GM21786 (cell line): ENCODE results near the gene DOCK8.

Experiments
- ATAC-seq: cut with Tn5 transposase; IDR thresholded peaks from one replicate; pipeline ENCODE4 v1.9.1; 2021; ENCODE audit not compliant: unreplicated experiment

The DOCK8 gene

DNA sequence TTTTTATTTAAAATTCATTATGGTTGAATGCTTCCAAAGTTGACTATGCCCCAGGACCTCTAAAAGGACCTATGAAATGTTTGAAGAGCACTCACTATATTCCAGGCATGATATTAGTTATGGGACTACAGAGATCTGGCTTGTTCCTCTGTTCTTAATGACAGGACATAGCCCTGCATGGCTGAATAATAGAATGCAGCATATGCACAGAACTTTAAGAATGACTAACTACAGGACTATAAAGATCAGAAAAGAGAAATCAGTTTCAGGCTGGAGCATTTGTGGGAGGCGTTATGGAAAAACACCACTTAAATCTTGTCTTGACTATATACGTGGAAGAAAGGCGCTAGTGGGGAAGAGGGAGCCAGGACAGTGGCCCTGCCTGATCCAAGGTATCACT lies 239.2 kb downstream of the DOCK8 start:
- no peak for ATAC-seq

DNA sequence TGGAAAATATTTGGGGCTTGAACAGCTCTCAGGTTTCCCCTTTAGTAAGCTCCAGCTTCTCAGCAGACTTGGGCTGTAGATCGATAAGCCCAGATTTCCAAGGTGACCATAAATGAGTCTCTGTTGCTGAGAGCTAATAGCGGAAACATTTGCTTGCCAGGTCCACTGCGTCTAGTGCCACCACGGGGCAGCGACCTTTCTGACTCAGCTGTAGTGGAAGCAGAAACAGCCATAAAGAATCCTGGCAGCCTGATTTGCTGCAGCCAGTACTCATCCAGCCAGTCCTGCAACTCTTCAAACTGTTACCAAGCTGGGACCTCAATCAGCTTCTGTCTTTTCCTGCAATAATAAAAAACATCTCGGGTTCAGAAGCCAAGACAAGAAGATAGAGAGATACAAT lies 241.7 kb downstream of the DOCK8 start:
- ATAC-seq = no peak

DNA sequence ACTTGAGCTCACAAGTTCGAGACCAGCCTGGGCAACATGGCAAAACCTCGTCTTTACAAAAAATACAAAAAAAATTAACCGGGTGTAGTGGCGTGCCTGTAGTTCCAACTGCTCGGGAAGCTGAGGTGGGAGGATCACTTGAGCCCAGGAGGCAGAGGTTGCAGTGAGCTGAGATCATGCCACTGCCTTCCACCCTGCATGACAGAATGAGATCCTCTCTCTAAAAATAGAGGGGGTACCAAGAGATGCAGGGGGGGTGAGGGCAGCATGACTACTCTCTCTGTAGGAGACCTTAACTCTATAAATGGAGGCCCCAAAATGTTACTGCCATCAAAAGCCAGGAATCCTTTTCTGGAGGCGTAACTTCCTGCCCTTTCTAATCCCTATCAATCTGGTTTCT lies 243.9 kb downstream of the DOCK8 start:
- no peak for ATAC-seq

DNA sequence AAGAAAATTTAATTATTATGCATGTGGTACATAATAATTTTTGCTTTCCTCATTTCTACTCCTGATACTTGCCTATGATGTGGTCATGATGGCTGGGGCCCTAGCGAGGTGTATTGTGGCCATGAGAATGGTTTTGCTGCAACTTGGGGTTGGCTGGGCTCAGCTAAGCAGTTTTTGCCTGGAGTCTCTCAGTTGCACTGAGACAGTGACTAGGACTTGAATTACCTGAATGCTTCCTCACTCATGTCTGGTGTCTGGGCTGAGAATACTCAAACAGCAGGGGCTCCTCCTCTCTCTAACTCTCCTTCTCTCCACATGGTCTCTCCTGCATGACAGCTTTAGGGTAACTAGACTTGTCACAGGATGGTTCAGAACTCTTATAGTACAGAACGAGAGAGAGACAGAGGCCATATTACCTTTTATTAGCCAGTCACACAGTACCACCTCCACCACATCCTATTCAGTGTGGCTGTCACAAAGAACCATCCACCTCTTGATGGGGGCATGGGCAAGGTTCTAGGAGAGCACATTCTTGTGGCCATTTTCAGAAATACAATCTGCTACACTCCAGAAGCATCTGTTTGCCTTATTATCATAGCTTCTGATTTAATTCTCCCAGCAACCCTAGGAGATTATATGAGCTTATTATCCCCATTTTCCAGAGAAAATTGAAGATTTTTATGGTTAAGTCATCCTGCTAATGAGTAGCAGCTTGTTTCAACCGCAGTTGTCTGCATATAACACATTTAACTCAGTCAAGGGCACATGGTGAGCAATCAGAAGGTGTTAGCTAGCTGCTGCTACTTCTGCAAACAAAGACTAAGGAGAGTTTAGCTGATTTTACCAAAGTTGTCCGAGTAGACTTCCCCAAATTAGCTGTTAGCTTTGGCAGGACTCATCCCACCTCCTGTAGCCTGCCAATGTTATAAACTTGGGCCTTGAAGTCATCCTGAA lies 245.1 kb downstream of the DOCK8 start:
- no peak for ATAC-seq

DNA sequence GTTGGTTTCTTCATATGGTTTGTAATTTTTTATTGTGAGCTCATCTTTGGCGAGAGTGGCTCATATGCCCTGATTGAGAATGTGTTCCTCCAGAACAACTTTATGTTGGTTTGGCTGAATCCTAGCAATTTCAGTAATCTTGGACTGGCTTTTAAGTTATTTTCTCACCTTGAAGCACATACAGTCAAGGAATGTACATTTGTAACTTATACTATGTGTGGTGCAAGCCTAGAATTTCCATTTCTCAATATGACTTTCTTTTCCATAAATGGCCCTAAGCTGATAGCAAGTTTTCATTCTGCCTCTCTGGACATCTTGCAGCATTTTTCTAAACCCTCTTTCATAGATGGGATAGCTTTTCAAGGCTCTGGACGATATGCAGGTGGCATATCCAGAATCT lies 247.5 kb downstream of the DOCK8 start:
- ATAC-seq = no peak

DNA sequence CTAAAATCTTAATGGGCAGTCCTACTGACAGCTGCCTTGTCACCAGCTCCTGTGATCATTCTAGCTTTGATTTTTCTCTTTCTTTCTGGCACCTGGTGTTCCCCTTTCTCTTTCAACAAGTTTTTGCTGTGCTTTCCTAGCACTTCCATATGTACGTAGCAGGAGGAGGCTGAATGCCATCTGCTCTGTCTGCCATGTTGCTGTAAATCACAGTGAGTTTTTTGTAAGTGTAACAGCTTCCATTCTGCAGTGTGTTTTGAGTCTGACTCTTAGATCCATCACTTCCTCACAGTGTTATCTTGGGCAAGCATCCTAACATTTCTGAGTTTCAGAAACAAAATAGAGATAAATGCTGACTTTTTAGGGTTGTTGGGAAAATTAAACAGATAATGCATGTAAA lies 247.9 kb downstream of the DOCK8 start:
- ATAC-seq = no peak

DNA sequence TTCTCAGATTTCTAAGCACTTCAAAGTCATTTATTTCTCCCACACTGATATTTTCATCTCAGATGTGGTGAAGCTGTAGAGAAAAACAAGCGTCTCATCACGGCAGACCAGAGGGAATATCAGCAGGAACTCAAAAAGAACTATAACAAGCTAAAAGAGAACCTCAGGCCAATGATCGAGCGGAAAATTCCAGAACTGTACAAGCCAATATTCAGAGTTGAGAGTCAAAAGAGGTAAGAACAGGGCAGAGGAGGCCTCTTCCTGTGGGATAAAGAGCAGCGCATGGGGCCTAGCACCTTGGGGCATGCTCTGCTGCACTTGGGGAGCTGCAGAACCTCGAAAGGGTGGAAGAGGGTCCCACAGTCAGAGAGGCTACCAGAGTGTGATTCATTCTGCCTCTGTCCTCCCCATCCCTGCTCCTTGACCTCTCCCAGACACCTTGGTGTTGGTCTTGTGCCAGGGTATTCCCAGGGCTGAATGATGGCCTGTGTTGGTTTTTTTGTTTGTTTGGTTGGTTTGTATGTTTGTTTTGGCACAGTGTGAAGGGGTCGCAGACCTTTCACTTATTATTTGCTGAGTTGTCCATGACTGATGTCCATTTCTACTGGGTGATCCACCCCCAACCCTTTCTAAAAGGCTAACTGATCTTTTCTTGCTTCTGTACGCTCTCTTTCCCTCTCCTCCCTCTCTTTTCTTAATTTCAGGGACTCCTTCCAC lies 248.9 kb downstream of the DOCK8 start:
- ATAC-seq = no peak

GRCh38 chr9:466747-467146 lies 252.1 kb downstream of the DOCK8 start:
- no peak for ATAC-seq

- no peak for ATAC-seq
Observed at GRCh38 chr9:468766-469426, 254.2 kb downstream of the DOCK8 start.

DNA sequence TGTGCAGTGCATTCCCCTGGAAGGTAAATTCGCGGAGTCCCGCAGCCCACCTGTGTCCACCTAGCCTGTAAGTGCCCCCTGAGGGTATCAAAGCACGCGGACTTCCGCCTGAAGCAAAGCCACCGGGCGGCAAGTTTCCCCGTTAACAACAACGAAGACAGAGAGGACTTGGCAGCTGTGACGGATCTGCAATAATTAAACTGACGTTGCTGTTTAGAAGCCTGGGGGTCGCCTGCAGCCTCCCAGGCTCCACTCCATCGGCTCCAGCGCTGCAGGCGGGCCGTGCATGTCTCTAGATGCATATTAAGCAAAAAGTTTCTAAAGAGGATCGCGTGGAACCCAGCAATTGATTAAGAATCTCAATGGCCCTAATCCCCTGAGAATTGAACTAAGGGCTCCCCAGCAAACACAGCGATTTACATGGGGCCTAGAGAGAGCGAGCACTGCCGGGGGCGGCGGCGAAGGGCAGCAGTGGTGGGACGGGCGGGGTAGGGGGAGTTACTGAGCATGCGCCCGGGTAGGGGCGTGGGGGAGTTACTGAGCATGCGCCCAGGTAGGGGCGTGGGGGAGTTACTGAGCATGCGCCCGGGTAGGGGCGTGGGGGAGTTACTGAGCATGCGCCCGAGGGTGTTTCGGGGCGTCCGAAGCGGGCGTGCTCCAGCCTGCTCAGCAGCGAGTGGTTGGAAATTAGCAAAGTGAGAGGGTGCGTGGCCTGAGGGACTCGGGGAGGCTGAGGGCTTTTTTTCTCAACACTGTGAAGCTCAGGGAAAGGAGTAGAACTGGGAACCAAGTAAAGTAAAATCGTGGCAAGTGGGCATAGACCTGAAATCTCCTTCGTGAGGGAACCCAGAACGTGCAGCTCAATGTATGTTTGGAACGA lies 255.2 kb downstream of the DOCK8 start:
- peak; percentile 87 for ATAC-seq

- no peak for ATAC-seq
Observed at GRCh38 chr9:470552-471194, 256.0 kb downstream of the DOCK8 start.

DNA sequence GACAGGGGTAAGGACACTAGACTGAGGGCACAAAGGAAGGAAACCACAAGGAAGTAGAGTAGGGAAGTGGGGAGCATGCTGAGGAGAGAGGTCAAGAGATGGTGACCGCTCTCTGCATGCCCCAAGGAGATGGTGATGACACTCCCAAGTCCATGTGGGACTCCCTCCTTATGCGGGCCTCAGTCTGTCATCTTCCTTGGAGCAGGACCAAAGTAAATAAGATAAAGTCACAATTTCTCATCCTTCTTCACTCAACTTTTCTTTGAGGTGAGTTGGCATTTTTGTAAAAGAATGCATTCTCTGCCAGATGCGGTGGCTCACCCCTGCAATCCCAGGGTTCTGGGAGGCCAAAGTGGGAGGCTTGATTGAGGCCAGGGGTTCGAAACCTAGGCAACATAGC lies 256.7 kb downstream of the DOCK8 start:
- ATAC-seq = no peak

DNA sequence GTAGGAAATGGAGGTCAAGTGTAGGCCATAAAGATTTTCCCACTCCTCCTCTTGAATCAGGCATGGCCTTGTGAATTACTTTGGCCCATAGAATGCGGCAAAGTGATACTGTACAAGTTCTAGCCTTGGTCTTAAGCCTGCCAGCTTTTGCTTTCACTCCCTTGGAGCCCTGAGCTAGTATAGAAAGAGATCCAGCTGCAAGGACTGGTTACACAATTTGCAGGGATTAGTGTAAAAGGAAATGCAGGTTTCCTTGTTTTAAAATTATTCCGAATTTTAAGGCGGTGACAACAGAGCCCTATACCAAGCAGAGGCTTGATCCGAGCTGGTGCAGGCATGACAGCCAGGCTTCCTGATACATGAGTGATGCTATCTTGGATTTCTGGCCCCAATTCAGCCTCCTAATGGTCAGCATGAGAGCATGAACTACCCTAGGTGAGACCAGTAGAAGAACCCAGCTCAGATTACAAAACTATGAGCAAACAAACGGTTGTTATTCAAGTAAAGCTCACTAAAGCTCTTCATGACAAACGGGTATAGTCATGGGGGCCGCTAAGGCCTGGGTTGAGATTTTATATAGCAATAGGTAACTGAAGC lies 257.9 kb downstream of the DOCK8 start:
- no peak for ATAC-seq

- ATAC-seq = no peak
Observed at GRCh38 chr9:477193-477592, 262.5 kb downstream of the DOCK8 start.

DNA sequence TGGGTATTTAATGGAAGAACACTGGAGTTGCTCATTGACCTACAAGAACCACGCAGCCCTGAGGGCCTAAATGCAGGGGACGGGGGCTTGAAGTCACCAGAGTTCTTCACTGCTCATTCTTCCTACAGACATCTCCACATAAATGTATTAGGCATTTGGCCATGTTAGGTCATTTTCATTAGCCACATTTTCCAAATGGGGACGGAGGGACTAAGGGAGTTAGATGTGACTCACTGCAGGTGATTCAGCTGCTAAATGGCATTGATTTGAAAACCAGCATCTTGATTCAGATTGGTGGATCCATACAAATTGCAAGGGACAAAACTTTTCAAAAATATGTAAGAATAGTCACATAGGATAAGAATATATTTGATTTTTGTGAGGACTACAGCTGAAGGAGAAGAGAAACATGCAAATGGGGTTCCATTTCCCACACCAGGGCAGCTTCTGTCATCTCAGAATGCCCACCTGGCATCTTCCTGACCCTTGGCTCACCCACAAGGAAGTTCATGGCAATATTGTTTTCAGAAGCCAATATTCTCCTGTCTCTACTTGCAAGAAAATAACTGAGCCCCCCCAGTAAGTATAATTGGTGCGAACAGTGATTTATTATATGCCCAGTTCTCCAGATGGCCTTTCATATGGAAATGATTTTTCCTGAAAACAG lies 264.8 kb downstream of the DOCK8 start:
- ATAC-seq = no peak

DNA sequence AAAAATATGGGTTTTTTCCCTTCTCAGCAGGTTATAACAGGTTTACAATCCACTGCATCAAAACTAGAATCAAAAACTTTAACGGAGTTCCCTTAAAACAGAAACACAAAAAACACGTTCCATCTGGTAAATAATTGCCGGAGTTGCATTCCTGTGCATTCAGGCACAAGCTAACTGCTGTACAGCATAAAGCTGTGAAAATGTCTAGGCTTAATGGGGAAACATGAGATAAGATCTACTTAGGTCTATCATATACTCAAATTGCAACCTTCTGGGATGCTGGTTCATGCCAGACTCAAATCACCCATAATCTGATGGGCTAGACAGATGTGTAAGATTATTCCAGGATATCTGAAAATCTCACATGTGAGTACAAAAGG lies 265.3 kb downstream of the DOCK8 start:
- no peak for ATAC-seq

DNA sequence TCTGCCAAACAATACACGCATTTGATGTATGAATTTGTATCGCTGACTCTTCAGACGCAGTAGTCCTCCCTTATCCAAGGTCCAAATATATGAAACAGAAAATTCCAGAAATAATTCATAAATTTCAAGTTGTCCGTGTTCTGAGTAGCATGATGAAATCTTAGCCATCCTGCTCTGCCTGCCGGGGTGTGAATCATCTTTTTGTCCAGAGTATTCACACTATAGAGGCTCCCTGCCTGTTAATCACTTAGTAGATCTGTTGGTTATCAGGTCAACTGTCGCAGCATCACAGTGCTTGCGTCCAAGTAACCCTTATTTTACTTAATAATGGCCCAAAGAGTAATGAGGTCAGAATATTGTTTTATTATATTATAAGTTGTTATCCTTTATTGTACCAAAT lies 268.1 kb downstream of the DOCK8 start:
- ATAC-seq = no peak

DNA sequence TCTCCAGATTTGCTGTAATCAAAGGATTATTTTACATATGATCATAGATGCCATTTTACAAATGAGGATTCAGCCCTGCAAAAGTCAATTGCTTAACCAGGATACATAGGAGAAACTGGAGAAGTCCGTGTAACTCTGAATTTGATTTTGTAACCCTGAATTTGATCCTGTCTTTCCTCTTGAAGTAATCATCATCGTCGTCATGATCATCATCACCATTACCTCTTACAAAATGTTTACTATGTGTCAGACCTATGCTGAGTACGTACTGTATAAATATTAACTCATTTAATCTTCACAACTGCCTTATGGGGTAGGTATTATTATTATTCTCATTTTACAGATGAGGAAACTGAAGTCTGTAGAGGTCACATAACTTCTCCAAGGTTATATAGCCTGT lies 271.5 kb downstream of the DOCK8 start:
- no peak for ATAC-seq

DNA sequence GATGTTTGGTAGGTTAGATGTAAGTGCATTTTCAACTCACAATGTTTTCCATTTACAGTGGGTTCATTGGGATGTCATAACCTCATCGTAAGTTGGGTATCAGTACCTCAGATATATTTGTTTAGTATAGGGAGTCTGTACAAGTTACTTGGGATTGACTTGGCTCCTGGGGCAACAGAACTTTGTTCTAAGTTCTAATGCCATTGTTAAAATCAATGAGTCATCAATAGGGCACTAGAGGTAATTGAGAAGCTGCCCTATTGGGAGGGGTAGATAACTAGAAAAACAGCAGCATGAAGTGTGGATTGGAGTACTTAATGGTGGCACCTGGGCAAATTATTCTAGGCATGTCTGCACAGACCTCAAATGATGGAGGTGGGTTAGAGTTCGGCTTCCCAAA lies 272.8 kb downstream of the DOCK8 start:
- no peak for ATAC-seq
